Fibroblast of the aortic adventitia (primary cell): Measurements from ENCODE around the gene AKAP13. TPM values are rescaled to one million over a fixed set of nuclear protein-coding genes. Genes with fewer than 3 reads are reported as not detected.

Source experiments
- DNase-seq: peaks from one replicate; pipeline ENCODE4 v3.0.0-alpha.2; 2010; ENCODE audit warnings: low read depth
- H3K4me3 ChIP-seq: 2 replicates; pipeline ENCODE4 v1.5.1; 2011; ENCODE audit warnings: low read depth, mild to moderate bottlenecking, control low read depth, low read length, moderate library complexity
- CTCF ChIP-seq: IDR thresholded peaks from 2 replicates; pipeline ENCODE4 v1.5.1; 2011; ENCODE audit warnings: mild to moderate bottlenecking, low read length, control low read depth, inconsistent platforms; ENCODE audit not compliant: insufficient read depth
- total RNA-seq: library from RNA; depleted of rRNA; stranded (reverse); fragments of >200 nt; gene quantifications from 2 replicates; pipeline ENCODE4 v1.2.3, GENCODE V29; 2012; ENCODE audit warnings: low replicate concordance

Gene AKAP13
- total RNA-seq, 1 donor = 89.9 TPM

- DNase-seq = no peak
- H3K4me3 ChIP-seq = no peak overlapping the region
- no peak for TF ChIP-seq CTCF
These were observed 83.0 kb downstream of the AKAP13 start for GRCh38 chr15:85463276-85463892.

GRCh38 chr15:85463976-85464375 is 83.6 kb downstream of the AKAP13 start:
- DNase-seq = no peak
- no peak for TF ChIP-seq CTCF
- no peak overlapping the region for H3K4me3 ChIP-seq

GRCh38 chr15:85464471-85464870 is 84.1 kb downstream of the AKAP13 start:
- no peak for TF ChIP-seq CTCF
- DNase-seq = no peak
- H3K4me3 ChIP-seq = no peak overlapping the region

GRCh38 chr15:85470563-85471271 is 90.3 kb downstream of the AKAP13 start:
- no peak for TF ChIP-seq CTCF
- no peak overlapping the region for H3K4me3 ChIP-seq
- no peak for DNase-seq

- DNase-seq = no peak
- TF ChIP-seq CTCF = no peak
- H3K4me3 ChIP-seq = no peak overlapping the region
These were observed 91.9 kb downstream of the AKAP13 start for GRCh38 chr15:85472349-85472748.

- H3K4me3 ChIP-seq = no peak overlapping the region
- DNase-seq = peak; percentile 65
- TF ChIP-seq CTCF = no peak
These were observed 93.1 kb downstream of the AKAP13 start for GRCh38 chr15:85473455-85473854.
